ENCODE measurements around the gene SURF2. TPM values are rescaled to one million over a fixed set of nuclear protein-coding genes. Genes with fewer than 3 reads are reported as not detected.

Gene SURF2
- total RNA-seq, 1 experiment from 2014 or later = 27.8 TPM

- Histone ChIP-seq H2AFZ (ENCODE audit: low read depth, low read length, poor library complexity, severe bottlenecking) (no peak overlapping the region), H3K4me1 (ENCODE audit: control insufficient read depth in 1 of 2, insufficient read depth in 2 of 2, low read length in 2 of 2) (no peaks in the 10 kb centered on the region; a peak in 1 of 4 replicates), H3K36me3 (ENCODE audit: control insufficient read depth in 1 of 2, insufficient read depth in 2 of 2, low read length in 2 of 2) (peaks cover 34 to 58% of the 10 kb centered on the region in 2 experiments; a peak in 3 of 4 replicates), H3K79me2 (ENCODE audit: insufficient read depth, low read length) (peaks cover 77% of the 10 kb centered on the region), H3K27ac (ENCODE audit: low read depth, low read length) (no peak overlapping the region), H3K9ac (ENCODE audit: low read length) (no peak overlapping the region), H3K9me3 (ENCODE audit: control insufficient read depth in 1 of 2, insufficient read depth in 1 of 2, low read depth in 1 of 2, low read length in 2 of 2) (no peaks in the 10 kb centered on the region), H4K20me1 (ENCODE audit: insufficient read depth) (peaks cover 3% of the 10 kb centered on the region; the same call in 1 of the 2 replicates), H3K4me3 (replicated peaks in 1 of 2; ENCODE audit: low read depth in 1 of 2, low read length in 2 of 2) (no peak overlapping the region), H3K9me2 (ENCODE audit: insufficient read depth) (no peaks in the 10 kb centered on the region), H3K4me2 (ENCODE audit: low read length) (no peak overlapping the region), H3K27me3 (ENCODE audit: insufficient read depth, low read length) (no peaks in the 10 kb centered on the region)
- ChIA-PET RAD21 (ENCODE audit: low non-redundant PET in 1 of 2, low total read pairs in 2 of 2, uncharacterized antibody in 2 of 2, unreplicated experiment in 2 of 2) (no interaction called here), POLR2A (no interaction called here), CTCF (no interaction called here)
- ATAC-seq = no peak
- TF ChIP-seq RAD21 (IDR thresholded peaks at IDR 0.05; ENCODE audit: low read depth) (no peak), YY1 (IDR thresholded peaks at IDR 0.05; ENCODE audit: extremely low read depth, insufficient replicate concordance, low read depth, low read length) (no peak), ZNF274 (IDR thresholded peaks at IDR 0.05; ENCODE audit: low read depth, low read length) (no peak), EZH2phosphoT487 (IDR thresholded peaks at IDR 0.05; ENCODE audit: borderline replicate concordance) (no peak), SRF (IDR thresholded peaks at IDR 0.05; ENCODE audit: low read depth) (no peak), CEBPB (IDR thresholded peaks at IDR 0.05; ENCODE audit: low read depth) (no peak), MAX (IDR thresholded peaks at IDR 0.05) (no peak)
- intact Hi-C loops (cut with micrococcal nuclease) = no loop called here
- no TSS peak for BruUV-seq (replicated peaks)
- no peak for DNase-seq (ENCODE audit: low read depth, low spot score)
These were observed 11.4 kb downstream of the SURF2 start for GRCh38 chr9:133367778-133368177.

- no peaks in the 10 kb centered on the region; a peak in 1 of 4 replicates for H3K4me1 ChIP-seq (ENCODE audit: control insufficient read depth in 1 of 2, insufficient read depth in 2 of 2, low read length in 2 of 2)
- no peak overlapping the region for H2AFZ ChIP-seq (ENCODE audit: low read depth, low read length, poor library complexity, severe bottlenecking)
- no peak overlapping the region for H3K9ac ChIP-seq (ENCODE audit: low read length)
- ChIA-PET RAD21 (ENCODE audit: low non-redundant PET in 1 of 2, low total read pairs in 2 of 2, uncharacterized antibody in 2 of 2, unreplicated experiment in 2 of 2) (no interaction called here), POLR2A (no interaction called here), CTCF (no interaction called here)
- TF ChIP-seq ZNF274 (IDR thresholded peaks at IDR 0.05; ENCODE audit: low read depth, low read length) = no peak
- no peak for TF ChIP-seq EGR1 (IDR thresholded peaks at IDR 0.05; ENCODE audit: low read depth)
- no peak overlapping the region for H3K4me3 ChIP-seq (replicated peaks in 1 of 2; ENCODE audit: low read depth in 1 of 2, low read length in 2 of 2)
- peaks cover 77% of the 10 kb centered on the region for H3K79me2 ChIP-seq (ENCODE audit: insufficient read depth, low read length)
- DNase-seq (ENCODE audit: low read depth, low spot score) (no peak), ATAC-seq (no peak)
- no peak overlapping the region for H3K4me2 ChIP-seq (ENCODE audit: low read length)
- no TSS peak for BruUV-seq (replicated peaks)
- intact Hi-C loops (cut with micrococcal nuclease) = no loop called here
- H3K27me3 ChIP-seq (ENCODE audit: insufficient read depth, low read length) = no peaks in the 10 kb centered on the region
- no peak overlapping the region for H3K27ac ChIP-seq (ENCODE audit: low read depth, low read length)
- no peaks in the 10 kb centered on the region for H3K9me2 ChIP-seq (ENCODE audit: insufficient read depth)
- H3K9me3 ChIP-seq (ENCODE audit: control insufficient read depth in 1 of 2, insufficient read depth in 1 of 2, low read depth in 1 of 2, low read length in 2 of 2) = no peaks in the 10 kb centered on the region
- H3K36me3 ChIP-seq (ENCODE audit: control insufficient read depth in 1 of 2, insufficient read depth in 2 of 2, low read length in 2 of 2) = peaks cover 35 to 57% of the 10 kb centered on the region in 2 experiments; a peak in 3 of 4 replicates
- peaks cover 3% of the 10 kb centered on the region; the same call in 1 of the 2 replicates for H4K20me1 ChIP-seq (ENCODE audit: insufficient read depth)
These were observed 12.0 kb downstream of the SURF2 start for GRCh38 chr9:133368249-133368881.
